CD14-positive monocyte (primary cell): ENCODE data around the gene SERPINF2. TPM values are rescaled to one million over a fixed set of nuclear protein-coding genes. Genes with fewer than 3 reads are reported as not detected.

ENCODE experiments used
- DNase-seq, 3 donors: peaks; one replicate each; pipeline ENCODE4 v3.0.0-alpha.2; 2011 to 2022
- H2AFZ ChIP-seq: 2 replicates; pipeline ENCODE4 v1.6.0; 2012; ENCODE audit warnings: mild to moderate bottlenecking, low read depth, low read length, inconsistent platforms; ENCODE audit not compliant: insufficient read depth, poor library complexity, severe bottlenecking
- H3K27ac ChIP-seq, 2 donors: 1 replicate in 1 of 2; 2 replicates in 1 of 2; pipeline ENCODE4 v1.5.1; 2012 to 2013; ENCODE audit warnings: low read length in 2 of 2, control low read depth in 1 of 2, inconsistent platforms in 1 of 2, low read depth in 1 of 2, mild to moderate bottlenecking in 1 of 2
- H3K27me3 ChIP-seq, 2 donors: one replicate each; pipeline versions ENCODE4 v1.6.0 to v1.6.1; 2011 to 2013; ENCODE audit warnings: low read length in 2 of 2; ENCODE audit not compliant: control insufficient read depth in 2 of 2, insufficient read depth in 2 of 2
- H3K36me3 ChIP-seq, 2 donors: replicated peaks in 1 of 2; 1 replicate in 1 of 2; 2 replicates in 1 of 2; pipeline versions ENCODE4 v1.5.1 to v1.6.1; 2012 to 2013; ENCODE audit warnings: low read length in 2 of 2, control low read depth in 1 of 2, inconsistent platforms in 1 of 2, mild to moderate bottlenecking in 1 of 2; ENCODE audit not compliant: insufficient read depth in 2 of 2, control insufficient read depth in 1 of 2
- H3K4me1 ChIP-seq, 2 donors: 1 replicate in 1 of 2; 2 replicates in 1 of 2; pipeline versions ENCODE4 v1.5.1 to v1.6.1; 2012 to 2013; ENCODE audit warnings: low read length in 2 of 2, control low read depth in 1 of 2, inconsistent platforms in 1 of 2, mild to moderate bottlenecking in 1 of 2, moderate library complexity in 1 of 2; ENCODE audit not compliant: insufficient read depth in 2 of 2, control insufficient read depth in 1 of 2
- H3K4me2 ChIP-seq: replicated peaks from 2 replicates; pipeline ENCODE3; 2012; ENCODE audit warnings: low read length, moderate library complexity, mild to moderate bottlenecking; ENCODE audit not compliant: poor library complexity, severe bottlenecking; ENCODE audit errors: extremely low read depth
- H3K4me3 ChIP-seq, 3 experiments: fragments of 200-600 bp in 1 of 3; sonication (generic) in 1 of 3; replicated peaks in 1 of 3; 1 replicate in 2 of 3; 2 replicates in 1 of 3; pipeline ENCODE4 v1.5.1; 2011 to 2013; ENCODE audit warnings: low read length in 3 of 3, mild to moderate bottlenecking in 3 of 3, control low read depth in 2 of 3, low read depth in 2 of 3, inconsistent platforms in 1 of 3, moderate library complexity in 1 of 3
- H3K79me2 ChIP-seq: 2 replicates; pipeline ENCODE4 v1.6.0; 2012; ENCODE audit warnings: mild to moderate bottlenecking, control low read depth, inconsistent platforms, low read length, moderate library complexity; ENCODE audit not compliant: insufficient read depth
- H3K9ac ChIP-seq: 2 replicates; pipeline ENCODE4 v1.6.0; 2017; ENCODE audit warnings: low read length, mild to moderate bottlenecking; ENCODE audit not compliant: insufficient read depth, poor library complexity, severe bottlenecking
- H3K9me3 ChIP-seq, 2 donors: replicated peaks in 1 of 2; 1 replicate in 1 of 2; 2 replicates in 1 of 2; pipeline versions ENCODE4 v1.5.1 to v1.6.1; 2012 to 2013; ENCODE audit warnings: low read length in 2 of 2, control low read depth in 1 of 2; ENCODE audit not compliant: control insufficient read depth in 1 of 2, insufficient read depth in 1 of 2
- H4K20me1 ChIP-seq: 2 replicates; pipeline ENCODE4 v1.6.0; 2012; ENCODE audit warnings: mild to moderate bottlenecking, low read length, control low read depth, moderate library complexity; ENCODE audit not compliant: insufficient read depth
- H3K27ac Mint-ChIP-seq, 7 donors: one replicate each; pipeline ENCODE4 v1.8.0; 2020; ENCODE audit warnings: mild to moderate bottlenecking in 7 of 7, mixed read lengths in 7 of 7, moderate library complexity in 6 of 7, inconsistent platforms in 2 of 7
- H3K27me3 Mint-ChIP-seq, 3 donors: one replicate each; pipeline ENCODE4 v1.8.0; 2021 to 2022; ENCODE audit warnings: low read depth in 3 of 3, mild to moderate bottlenecking in 3 of 3, mixed read lengths in 3 of 3, moderate library complexity in 3 of 3, inconsistent platforms in 1 of 3
- H3K36me3 Mint-ChIP-seq, 2 donors: one replicate each; pipeline ENCODE4 v1.8.0; 2020; ENCODE audit warnings: mixed read lengths in 2 of 2, inconsistent platforms in 1 of 2, mild to moderate bottlenecking in 1 of 2
- H3K4me1 Mint-ChIP-seq: one replicate; pipeline ENCODE4 v1.8.0; 2020; ENCODE audit warnings: mild to moderate bottlenecking, mixed read lengths
- H3K4me3 Mint-ChIP-seq, 2 donors: one replicate each; pipeline ENCODE4 v1.8.0; 2020; ENCODE audit warnings: mild to moderate bottlenecking in 2 of 2, mixed read lengths in 2 of 2, moderate library complexity in 1 of 2
- H3K9me3 Mint-ChIP-seq, 7 donors: one replicate each; pipeline ENCODE4 v1.8.0; 2020 to 2022; ENCODE audit warnings: mixed read lengths in 7 of 7, mild to moderate bottlenecking in 6 of 7, moderate library complexity in 6 of 7, inconsistent platforms in 2 of 7
- CTCF ChIP-seq: fragments of 200-600 bp; IDR thresholded peaks from one replicate; pipeline ENCODE4 v1.8.0; 2022; ENCODE audit warnings: antibody characterized with exemption, mild to moderate bottlenecking
- WGBS: methylation state at CpG from one replicate; pipeline ENCODE4 v1.1.5; 2013; ENCODE audit warnings: missing lambda C conversion rate; ENCODE audit not compliant: insufficient coverage; 5-methylcytosine and 5-hydroxymethylcytosine counted together
- intact Hi-C, 2 donors: fragments of 100-400 bp; cut with micrococcal nuclease; formaldehyde crosslinking; loops; one replicate each; pipeline versions ENCODE4 v1.15.0 to v1.15.1; 2023
- polyA plus RNA-seq, 3 donors: library from polyadenylated mRNA; depleted of rRNA in 1 of 3; unstranded in 2 of 3; stranded (reverse) in 1 of 3; fragments of 300-500 nt in 2 of 3; fragments of >200 nt in 1 of 3; fragmentation: Illumina TruSeq in 2 of 3; gene quantifications; 1 replicate in 2 of 3; 2 replicates in 1 of 3; pipeline ENCODE4 v1.2.3, GENCODE V29; 2012 to 2021

Gene SERPINF2
- polyA plus RNA-seq, 3 donors: 0.75 to 1.5 (median 0.79) TPM

- Mint-ChIP-seq H3K27me3 (peaks cover 0 to 4% (median 0%) of the 10 kb centered on the region in 3 donors), H3K4me1 (peaks cover 30% of the 10 kb centered on the region), H3K36me3 (peaks cover 0 to 2% of the 10 kb centered on the region in 2 donors), H3K4me3 (no peak overlapping the region), H3K9me3 (no peaks in the 10 kb centered on the region), H3K27ac (no peak overlapping the region)
- no peak overlapping the region for H3K9ac ChIP-seq
- H3K27ac ChIP-seq: no peak overlapping the region
- TF ChIP-seq CTCF: no peak
- H3K4me3 ChIP-seq: no peak overlapping the region
- H3K27me3 ChIP-seq: no peaks in the 10 kb centered on the region
- no peaks in the 10 kb centered on the region for H3K79me2 ChIP-seq
- H3K4me1 ChIP-seq: peaks cover 33 to 34% of the 10 kb centered on the region in 2 donors
- H3K4me2 ChIP-seq: no peak overlapping the region
- no peak overlapping the region for H2AFZ ChIP-seq
- intact Hi-C loops: no loop called here
- no CpG with 5 or more reads among the region's 3 CpGs for WGBS
- H3K9me3 ChIP-seq: no peaks in the 10 kb centered on the region
- no peaks in the 10 kb centered on the region for H4K20me1 ChIP-seq
- no peak for DNase-seq
- H3K36me3 ChIP-seq: no peaks in the 10 kb centered on the region
Observed at GRCh38 chr17:1765576-1765975, 22.9 kb downstream of the SERPINF2 start.

GRCh38 chr17:1766382-1767135 lies 23.9 kb downstream of the SERPINF2 start:
- Histone ChIP-seq H4K20me1 (no peaks in the 10 kb centered on the region), H2AFZ (no peak overlapping the region), H3K27me3 (no peaks in the 10 kb centered on the region), H3K4me2 (no peak overlapping the region), H3K9me3 (no peaks in the 10 kb centered on the region), H3K4me1 (peaks cover 42 to 43% of the 10 kb centered on the region in 2 donors), H3K36me3 (no peaks in the 10 kb centered on the region), H3K79me2 (no peaks in the 10 kb centered on the region), H3K4me3 (no peak overlapping the region), H3K27ac (no peak overlapping the region), H3K9ac (no peak overlapping the region)
- no peak overlapping the region for H3K4me3 Mint-ChIP-seq
- no peak for TF ChIP-seq CTCF
- DNase-seq: no peak
- H3K27ac Mint-ChIP-seq: no peak overlapping the region
- H3K27me3 Mint-ChIP-seq: peaks cover 0 to 4% (median 2%) of the 10 kb centered on the region in 3 donors
- intact Hi-C loops: no loop called here
- H3K9me3 Mint-ChIP-seq: no peaks in the 10 kb centered on the region
- peaks cover 38% of the 10 kb centered on the region for H3K4me1 Mint-ChIP-seq
- 88% methylated on average over 13 of the region's 21 CpGs for WGBS
- peaks cover 0 to 2% of the 10 kb centered on the region in 2 donors for H3K36me3 Mint-ChIP-seq
